ENCODE data around the gene RPL13.

RPL13 gene

GRCh38 chr16:89545044-89545830 is 15.2 kb upstream of the RPL13 start:
- no peak for DNase-seq (ENCODE audit: low spot score)

GRCh38 chr16:89545831-89546574 is 14.5 kb upstream of the RPL13 start:
- DNase-seq (ENCODE audit: low spot score) = peak; percentile 68

DNA sequence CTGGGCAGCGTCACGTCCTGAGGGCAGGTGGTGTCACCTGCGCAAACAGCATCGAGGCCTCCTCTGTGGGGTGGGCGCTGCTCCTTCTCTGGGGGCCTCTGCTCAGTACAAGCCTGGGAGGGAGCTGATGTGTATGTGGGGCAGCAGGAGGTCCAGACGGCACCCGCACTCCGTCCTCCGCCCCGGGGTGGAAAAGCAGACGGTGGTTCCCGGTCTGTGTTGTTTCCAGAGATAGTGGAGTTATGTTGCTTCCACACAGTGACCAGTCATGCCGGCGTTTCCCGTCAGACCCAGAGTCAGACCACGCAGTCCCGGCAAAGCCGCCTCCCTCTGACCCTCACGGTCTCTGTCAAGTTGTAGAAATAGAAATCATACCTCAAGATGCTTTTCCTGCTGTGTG is 13.7 kb upstream of the RPL13 start:
- DNase-seq (ENCODE audit: low spot score) = no peak

DNA sequence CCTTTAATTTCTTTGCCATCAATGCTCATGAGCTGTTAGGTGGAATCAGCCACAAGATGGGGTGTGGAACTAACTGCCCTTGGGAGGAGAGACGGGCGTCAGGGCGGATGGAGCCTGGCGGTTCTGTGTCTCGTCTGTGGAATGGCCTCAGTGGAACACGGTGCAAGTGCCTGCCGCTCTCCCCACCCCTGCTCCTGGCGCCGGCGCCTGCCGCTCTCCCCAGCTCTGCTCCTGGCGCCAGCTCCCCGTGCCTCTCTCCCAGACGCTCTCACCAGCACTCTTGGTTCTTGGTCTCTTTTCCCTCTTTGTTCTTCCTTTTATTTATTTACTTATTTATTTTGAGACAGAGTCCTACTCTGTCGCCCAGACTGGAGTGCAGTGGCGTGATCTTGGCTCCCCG is 13.2 kb upstream of the RPL13 start:
- no peak for DNase-seq (ENCODE audit: low spot score)

- DNase-seq (ENCODE audit: low spot score) = no peak
Measured at GRCh38 chr16:89547860-89548259, 12.6 kb upstream of the RPL13 start.

DNA sequence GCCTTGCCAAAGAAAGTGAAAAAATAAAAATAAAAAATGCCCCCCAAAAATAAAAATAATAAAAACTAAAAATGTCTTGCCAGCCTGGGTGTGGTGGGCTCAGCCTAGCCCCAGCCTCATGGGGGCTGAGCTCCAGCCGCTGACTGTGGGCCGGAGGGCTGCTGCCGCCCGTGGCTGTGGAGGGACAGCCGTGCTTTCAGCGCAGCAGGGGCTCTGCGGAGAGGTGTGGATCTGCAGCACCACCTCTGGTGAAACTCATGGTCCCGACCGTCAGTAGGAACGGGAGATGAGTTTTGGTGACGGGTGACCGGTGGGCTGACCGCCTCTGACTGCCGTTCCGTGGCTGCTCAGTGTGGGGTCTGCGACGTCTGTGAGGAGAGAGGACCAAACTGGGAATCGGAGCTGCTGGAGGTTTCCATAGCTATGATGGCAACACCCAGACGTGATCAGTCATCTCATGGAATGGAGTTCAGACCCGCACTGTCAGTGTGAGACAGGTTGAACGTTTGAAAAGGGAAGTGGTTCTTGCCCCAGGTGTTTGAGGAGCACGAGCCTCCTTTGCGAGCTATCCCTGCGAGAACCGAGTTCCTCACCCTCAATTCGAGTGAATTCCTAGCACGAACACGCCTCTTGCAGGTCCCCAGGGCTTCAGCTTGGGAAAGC is 12.0 kb upstream of the RPL13 start:
- no peak for DNase-seq (ENCODE audit: low spot score)

- no peak for DNase-seq (ENCODE audit: low spot score)
Measured at GRCh38 chr16:89549007-89549700, 11.3 kb upstream of the RPL13 start.

GRCh38 chr16:89550421-89551007 is 10.0 kb upstream of the RPL13 start:
- no peak for DNase-seq (ENCODE audit: low spot score)

- DNase-seq (ENCODE audit: low spot score) = no peak
Measured at GRCh38 chr16:89552329-89552728, 8.2 kb upstream of the RPL13 start.

GRCh38 chr16:89552913-89553312 is 7.6 kb upstream of the RPL13 start:
- no peak for DNase-seq (ENCODE audit: low spot score)

GRCh38 chr16:89553733-89554132 is 6.7 kb upstream of the RPL13 start:
- no peak for DNase-seq (ENCODE audit: low spot score)

- DNase-seq (ENCODE audit: low spot score) = no peak
Measured at GRCh38 chr16:89554343-89554742, 6.1 kb upstream of the RPL13 start.

DNA sequence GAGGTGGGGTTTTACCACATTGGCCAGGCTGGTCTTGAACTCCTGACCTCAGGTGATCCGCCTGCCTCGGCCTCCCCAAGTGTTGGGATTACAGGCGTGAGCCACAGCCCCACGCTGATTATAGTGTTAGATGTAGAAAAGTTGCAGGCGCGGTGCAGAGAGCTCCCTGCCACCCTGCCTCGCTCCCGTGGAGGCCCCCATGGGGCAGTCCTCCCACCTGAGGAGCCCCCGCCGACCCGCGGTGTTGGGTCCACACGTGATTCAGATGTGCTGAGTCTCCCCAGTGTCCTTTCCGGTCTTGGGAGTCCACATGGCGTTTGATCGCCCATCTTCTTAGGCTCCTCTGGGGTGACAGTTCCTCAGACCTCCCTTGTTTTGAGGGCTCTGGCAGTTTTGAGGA is 5.2 kb upstream of the RPL13 start:
- DNase-seq (ENCODE audit: low spot score) = no peak

- no peak for DNase-seq (ENCODE audit: low spot score)
Measured at GRCh38 chr16:89555780-89556179, 4.7 kb upstream of the RPL13 start.

- peak; percentile 97 for DNase-seq (ENCODE audit: low spot score)
Measured at GRCh38 chr16:89556750-89557689, 3.5 kb upstream of the RPL13 start.

GRCh38 chr16:89557690-89558490 is 2.6 kb upstream of the RPL13 start:
- no peak for DNase-seq (ENCODE audit: low spot score)

DNA sequence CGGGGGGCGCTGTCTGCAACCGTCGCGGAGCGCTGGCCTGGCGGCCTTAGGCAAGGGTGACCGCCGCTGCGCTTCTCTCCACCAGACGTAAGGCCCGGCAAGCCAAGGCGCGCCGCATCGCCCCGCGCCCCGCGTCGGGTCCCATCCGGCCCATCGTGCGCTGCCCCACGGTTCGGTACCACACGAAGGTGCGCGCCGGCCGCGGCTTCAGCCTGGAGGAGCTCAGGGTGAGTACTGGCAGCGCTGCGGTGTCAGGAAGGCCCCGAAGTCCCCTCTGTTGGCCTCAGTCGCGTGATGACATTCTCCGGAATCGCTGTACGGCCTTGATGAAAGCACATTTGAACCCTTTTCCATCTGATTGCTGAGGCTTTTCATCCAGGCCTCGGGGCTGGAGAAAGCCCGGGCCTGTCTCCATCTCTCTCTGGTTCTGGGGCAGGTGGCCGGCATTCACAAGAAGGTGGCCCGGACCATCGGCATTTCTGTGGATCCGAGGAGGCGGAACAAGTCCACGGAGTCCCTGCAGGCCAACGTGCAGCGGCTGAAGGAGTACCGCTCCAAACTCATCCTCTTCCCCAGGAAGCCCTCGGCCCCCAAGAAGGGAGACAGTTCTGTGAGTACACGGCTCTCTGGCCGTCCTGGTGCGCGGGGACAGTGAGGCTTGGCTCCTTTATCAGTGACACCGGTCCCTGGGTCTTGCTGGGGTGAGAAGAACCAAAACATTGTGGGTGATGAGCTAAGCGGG is 831 bp downstream of the RPL13 start:
- DNase-seq (ENCODE audit: low spot score) = no peak

DNA sequence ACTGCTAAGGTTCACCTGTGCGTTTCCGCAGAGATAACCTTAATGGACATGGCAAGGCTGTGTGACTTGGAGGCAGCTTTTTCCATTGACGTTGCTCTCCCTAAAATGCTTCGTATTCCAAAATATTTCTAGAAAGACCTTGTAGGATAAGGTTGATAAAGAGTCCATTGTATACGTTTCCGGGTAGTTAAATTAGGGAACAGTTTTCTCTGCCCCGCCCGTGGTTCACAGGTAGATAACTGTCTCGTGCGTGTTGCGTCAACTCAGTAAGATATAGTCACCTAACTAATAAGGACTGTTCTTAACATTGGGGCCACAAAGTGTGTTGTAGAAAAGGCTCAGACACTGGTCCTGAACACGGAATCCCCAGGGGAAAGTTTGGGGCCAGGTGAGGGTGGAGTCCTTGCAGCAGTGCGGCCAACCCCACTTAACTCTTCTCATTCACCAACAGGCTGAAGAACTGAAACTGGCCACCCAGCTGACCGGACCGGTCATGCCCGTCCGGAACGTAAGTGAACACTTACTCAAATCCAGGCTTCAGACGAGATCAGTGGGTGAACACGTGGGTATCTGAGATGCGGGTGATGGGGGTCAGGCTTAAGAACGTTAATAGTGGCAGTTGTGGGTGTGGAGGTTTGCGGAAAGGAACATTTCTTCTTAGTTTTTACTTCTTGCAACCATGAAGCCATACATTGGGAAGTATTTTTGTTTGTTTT is 1.6 kb downstream of the RPL13 start:
- no peak for DNase-seq (ENCODE audit: low spot score)

- DNase-seq (ENCODE audit: low spot score) = no peak
Measured at GRCh38 chr16:89562939-89563338, 2.5 kb downstream of the RPL13 start.
